ENCODE results near the gene PRKAB1.
A peak's percentile ranks its signal among the peaks of the same experiment; 100 is the strongest.
"Not testable (repeated sequence)": the region's sequence is repeated elsewhere in the genome, so short reads cannot be mapped to it uniquely, and the experiment has no call there.

Gene PRKAB1

DNA sequence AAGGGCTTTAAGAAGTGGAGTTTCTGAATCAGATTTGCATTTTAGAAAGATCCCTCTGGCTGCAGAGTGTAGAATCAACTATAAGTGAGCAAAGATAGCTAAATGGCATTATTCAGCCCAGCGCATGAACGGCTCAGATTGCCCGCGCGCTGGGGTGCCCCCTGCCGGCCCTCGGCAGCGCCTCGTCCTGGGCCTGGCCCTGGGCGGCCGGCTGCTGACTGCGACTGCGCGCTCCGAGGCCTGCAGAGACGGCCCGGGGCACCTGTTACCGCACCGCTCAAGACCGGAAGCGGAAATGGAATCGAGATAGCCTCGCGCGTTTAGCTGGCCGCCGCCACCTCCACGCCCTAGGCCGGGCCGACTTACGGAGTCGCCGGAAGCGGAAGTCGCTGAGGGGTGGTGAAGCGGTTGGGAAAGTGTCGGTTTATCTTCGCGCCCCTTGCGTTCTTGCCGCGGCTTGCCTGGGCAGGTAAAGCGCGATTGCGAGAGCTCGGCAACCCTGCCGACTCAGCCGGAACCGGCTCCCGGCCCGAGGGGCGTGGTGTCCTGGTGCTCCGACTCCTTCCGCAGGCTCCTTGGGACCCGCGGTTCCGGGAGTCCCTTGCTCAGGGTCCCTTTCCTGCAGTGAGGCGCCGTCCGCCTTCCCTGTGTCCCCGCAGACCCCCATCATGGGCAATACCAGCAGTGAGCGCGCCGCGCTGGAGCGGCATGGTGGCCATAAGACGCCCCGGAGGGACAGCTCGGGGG is at the start of gene PRKAB1:
TSS of gene PRKAB1 (plus strand) at position 557 of the 747 bp plus-strand sequence. CDS start at position 669, 112 bp downstream.
- H3K4me1 ChIP-seq (ENCODE audit: low read length): peaks cover 20% of the 10 kb centered on the region
- peak within 1 kb of the TSS; percentile 95 for H3K9ac ChIP-seq (ENCODE audit: low read length)
- no peaks in the 10 kb centered on the region for H3K9me3 ChIP-seq (ENCODE audit: insufficient read depth, low read length)
- peaks cover 39% of the 10 kb centered on the region for H3K79me2 ChIP-seq (ENCODE audit: low read length)
- H3K27me3 ChIP-seq (ENCODE audit: low read depth, low read length): no peaks in the 10 kb centered on the region
- H2AFZ ChIP-seq (ENCODE audit: low read depth, low read length): peak within 1 kb of the TSS; percentile 99
- peak within 1 kb of the TSS; percentile 94 for H3K4me2 ChIP-seq (ENCODE audit: low read length)
- H3K4me3 ChIP-seq (ENCODE audit: low read length): peak within 1 kb of the TSS; percentile 94
- H4K20me1 ChIP-seq (ENCODE audit: insufficient read depth, low read length): no peaks in the 10 kb centered on the region
- peaks cover 25% of the 10 kb centered on the region for H3K36me3 ChIP-seq (replicated peaks; ENCODE audit: low read depth, low read length)
- TF ChIP-seq CTCF (IDR thresholded peaks at IDR 0.05; ENCODE audit: low read depth, low read length) (peak; percentile 85), EZH2phosphoT487 (IDR thresholded peaks at IDR 0.05; ENCODE audit: low read depth) (no peak)
- H3K27ac ChIP-seq (ENCODE audit: low read length): peak within 1 kb of the TSS; percentile 75

- H3K27me3 ChIP-seq (ENCODE audit: low read depth, low read length): peaks cover 16% of the 10 kb centered on the region
- not testable (repeated sequence) for H3K4me2 ChIP-seq (ENCODE audit: low read length); H3K4me3 ChIP-seq (ENCODE audit: low read length); H3K36me3 ChIP-seq (replicated peaks; ENCODE audit: low read depth, low read length); H4K20me1 ChIP-seq (ENCODE audit: insufficient read depth, low read length); H3K9ac ChIP-seq (ENCODE audit: low read length); H3K4me1 ChIP-seq (ENCODE audit: low read length); H3K27ac ChIP-seq (ENCODE audit: low read length); H3K79me2 ChIP-seq (ENCODE audit: low read length); H2AFZ ChIP-seq (ENCODE audit: low read depth, low read length); H3K9me3 ChIP-seq (ENCODE audit: insufficient read depth, low read length)
Observed at GRCh38 chr12:119618328-119618896, 49.5 kb upstream of the PRKAB1 start.

- peaks cover 5% of the 10 kb centered on the region for H3K4me1 ChIP-seq (ENCODE audit: low read length)
- H4K20me1 ChIP-seq (ENCODE audit: insufficient read depth, low read length): no peaks in the 10 kb centered on the region
- no peak overlapping the region for H3K4me2 ChIP-seq (ENCODE audit: low read length)
- no peaks in the 10 kb centered on the region for H3K79me2 ChIP-seq (ENCODE audit: low read length)
- H3K27ac ChIP-seq (ENCODE audit: low read length): no peak overlapping the region
- peaks cover 19% of the 10 kb centered on the region for H3K27me3 ChIP-seq (ENCODE audit: low read depth, low read length)
- H3K36me3 ChIP-seq (replicated peaks; ENCODE audit: low read depth, low read length): no peaks in the 10 kb centered on the region
- H2AFZ ChIP-seq (ENCODE audit: low read depth, low read length): no peak overlapping the region
- no peak overlapping the region for H3K9ac ChIP-seq (ENCODE audit: low read length)
- TF ChIP-seq EZH2phosphoT487 (IDR thresholded peaks at IDR 0.05; ENCODE audit: low read depth) (no peak), CTCF (IDR thresholded peaks at IDR 0.05; ENCODE audit: low read depth, low read length) (no peak)
- no peak overlapping the region for H3K4me3 ChIP-seq (ENCODE audit: low read length)
- H3K9me3 ChIP-seq (ENCODE audit: insufficient read depth, low read length): no peaks in the 10 kb centered on the region
Observed at GRCh38 chr12:119620490-119620889, 47.4 kb upstream of the PRKAB1 start.

DNA sequence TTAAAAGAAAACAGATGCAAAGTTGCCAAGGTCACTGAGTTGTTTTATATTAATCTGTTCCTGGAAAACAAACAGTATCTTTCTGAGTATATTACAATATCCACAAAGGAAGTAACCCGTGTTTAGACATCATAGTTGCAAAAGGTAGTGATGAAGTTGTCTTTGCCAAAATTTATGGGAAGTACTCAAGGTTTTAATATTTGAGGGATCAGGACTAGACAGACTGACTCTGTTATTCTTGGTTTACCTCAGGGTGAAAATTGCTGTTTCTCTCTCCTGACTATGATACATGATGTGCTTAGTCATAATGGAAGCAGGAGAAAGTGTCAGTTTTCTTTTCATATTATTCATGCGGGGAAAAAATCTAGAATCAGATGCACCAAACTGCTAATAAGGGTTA is 46.1 kb upstream of the PRKAB1 start:
- H3K4me2 ChIP-seq (ENCODE audit: low read length): no peak overlapping the region
- no peaks in the 10 kb centered on the region for H3K9me3 ChIP-seq (ENCODE audit: insufficient read depth, low read length)
- H2AFZ ChIP-seq (ENCODE audit: low read depth, low read length): no peak overlapping the region
- no peak overlapping the region for H3K27ac ChIP-seq (ENCODE audit: low read length)
- TF ChIP-seq CTCF (IDR thresholded peaks at IDR 0.05; ENCODE audit: low read depth, low read length) (no peak), EZH2phosphoT487 (IDR thresholded peaks at IDR 0.05; ENCODE audit: low read depth) (no peak)
- no peak overlapping the region for H3K9ac ChIP-seq (ENCODE audit: low read length)
- H3K79me2 ChIP-seq (ENCODE audit: low read length): no peaks in the 10 kb centered on the region
- no peaks in the 10 kb centered on the region for H3K36me3 ChIP-seq (replicated peaks; ENCODE audit: low read depth, low read length)
- no peaks in the 10 kb centered on the region for H4K20me1 ChIP-seq (ENCODE audit: insufficient read depth, low read length)
- H3K4me3 ChIP-seq (ENCODE audit: low read length): no peak overlapping the region
- H3K27me3 ChIP-seq (ENCODE audit: low read depth, low read length): peaks cover 19% of the 10 kb centered on the region
- peaks cover 5% of the 10 kb centered on the region for H3K4me1 ChIP-seq (ENCODE audit: low read length)

Data from OCI-LY3 (cell line).